OCI-LY3 (cell line): ENCODE results near the gene CALML4.

Source experiments
- EZH2phosphoT487 ChIP-seq: fragments of 200-600 bp; shearing (Covaris generic); IDR thresholded peaks from 2 replicates; pipeline ENCODE4 v1.6.1; 2018; ENCODE audit warnings: antibody characterized with exemption, mixed run types, low read depth
- TF ChIP-seq, protein P1 (sequence below): fragments of 200-600, 300-600 bp; sonication (generic); IDR thresholded peaks from 2 replicates; pipeline ENCODE4 v1.5.1; 2014; ENCODE audit warnings: antibody characterized with exemption, low read length, low read depth

DNA sequence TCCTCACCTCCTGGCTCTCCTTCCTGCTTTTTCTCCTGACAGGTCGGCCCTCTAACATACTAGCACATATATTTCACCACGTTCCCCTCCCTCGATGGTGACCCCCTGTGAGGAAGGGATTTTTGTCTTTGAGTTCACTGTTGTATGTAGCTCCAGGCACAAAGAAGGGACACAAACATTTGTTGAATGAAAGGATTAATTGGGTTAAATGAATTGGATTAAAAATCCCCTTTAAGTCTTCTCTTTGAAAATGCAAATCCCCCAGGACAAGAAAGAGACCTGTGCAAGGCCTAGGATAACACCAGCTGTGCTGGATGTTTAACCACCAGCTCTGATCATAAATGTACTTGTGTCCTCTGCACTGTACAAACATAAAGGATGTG, 3.3 kb downstream of the CALML4 start:
- TF ChIP-seq, protein P1, sequence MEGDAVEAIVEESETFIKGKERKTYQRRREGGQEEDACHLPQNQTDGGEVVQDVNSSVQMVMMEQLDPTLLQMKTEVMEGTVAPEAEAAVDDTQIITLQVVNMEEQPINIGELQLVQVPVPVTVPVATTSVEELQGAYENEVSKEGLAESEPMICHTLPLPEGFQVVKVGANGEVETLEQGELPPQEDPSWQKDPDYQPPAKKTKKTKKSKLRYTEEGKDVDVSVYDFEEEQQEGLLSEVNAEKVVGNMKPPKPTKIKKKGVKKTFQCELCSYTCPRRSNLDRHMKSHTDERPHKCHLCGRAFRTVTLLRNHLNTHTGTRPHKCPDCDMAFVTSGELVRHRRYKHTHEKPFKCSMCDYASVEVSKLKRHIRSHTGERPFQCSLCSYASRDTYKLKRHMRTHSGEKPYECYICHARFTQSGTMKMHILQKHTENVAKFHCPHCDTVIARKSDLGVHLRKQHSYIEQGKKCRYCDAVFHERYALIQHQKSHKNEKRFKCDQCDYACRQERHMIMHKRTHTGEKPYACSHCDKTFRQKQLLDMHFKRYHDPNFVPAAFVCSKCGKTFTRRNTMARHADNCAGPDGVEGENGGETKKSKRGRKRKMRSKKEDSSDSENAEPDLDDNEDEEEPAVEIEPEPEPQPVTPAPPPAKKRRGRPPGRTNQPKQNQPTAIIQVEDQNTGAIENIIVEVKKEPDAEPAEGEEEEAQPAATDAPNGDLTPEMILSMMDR: no peak
- TF ChIP-seq EZH2phosphoT487: no peak
